Neural crest cell (in vitro differentiated cells): ENCODE data around the gene CFAP77. TPM values are rescaled to one million over a fixed set of nuclear protein-coding genes. Genes with fewer than 3 reads are reported as not detected.

Source experiments
- DNase-seq: peaks from one replicate; pipeline ENCODE4 v3.0.0; 2021; ENCODE audit warnings: low read depth, mixed read lengths, low spot score
- H3K27ac Mint-ChIP-seq: one replicate; pipeline ENCODE4 v1.8.0; 2021; ENCODE audit warnings: mild to moderate bottlenecking, mixed read lengths; ENCODE audit not compliant: unreplicated experiment
- H3K27me3 Mint-ChIP-seq: 2 replicates; pipeline ENCODE4 v1.8.0; 2021; ENCODE audit warnings: low read depth, mild to moderate bottlenecking, mixed read lengths
- H3K36me3 Mint-ChIP-seq: 2 replicates; pipeline ENCODE4 v1.8.0; 2021; ENCODE audit warnings: low read depth, mild to moderate bottlenecking, mixed read lengths
- H3K4me1 Mint-ChIP-seq: 2 replicates; pipeline ENCODE4 v1.8.0; 2021; ENCODE audit warnings: mixed read lengths
- H3K4me3 Mint-ChIP-seq: one replicate; pipeline ENCODE4 v1.8.0; 2021; ENCODE audit warnings: mild to moderate bottlenecking, mixed read lengths
- H3K9me3 Mint-ChIP-seq: 2 replicates; pipeline ENCODE4 v1.8.0; 2021; ENCODE audit warnings: mixed read lengths
- total RNA-seq: library from RNA; stranded (reverse); gene quantifications from 2 replicates; pipeline ENCODE4 v1.2.1, GENCODE V29; 2021
- TF ChIP-seq, protein P1 (sequence below): fragments of 200-600 bp; sonication (generic); conservative IDR thresholded peaks from 2 replicates; pipeline ENCODE4 v1.5.0; 2021; ENCODE audit warnings: antibody characterized with exemption, mild to moderate bottlenecking

CFAP77 gene
- total RNA-seq, 1 donor from 2014 or later: 0.23 TPM

DNA sequence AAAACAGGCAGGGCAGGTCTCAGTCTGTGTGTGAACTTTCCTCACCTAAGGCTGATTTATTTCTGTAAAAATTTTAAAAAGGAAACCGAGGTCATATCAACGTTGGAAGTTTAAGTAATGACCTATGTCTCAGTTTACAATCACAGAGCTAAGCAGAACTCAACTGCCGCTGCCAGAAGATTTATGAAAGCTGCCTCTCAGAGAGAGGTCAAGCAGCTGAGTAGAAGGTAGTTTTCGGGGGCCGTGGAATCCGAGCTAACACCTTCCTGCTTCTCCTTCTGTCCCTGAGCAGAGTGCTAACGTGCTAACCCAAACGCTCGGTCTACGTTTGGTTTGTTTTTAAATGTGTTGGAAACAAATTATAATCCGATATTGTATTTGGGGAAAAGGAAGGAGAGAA lies 14.5 kb upstream of the CFAP77 start:
- DNase-seq: no peak
- no peaks in the 10 kb centered on the region for H3K4me1 Mint-ChIP-seq
- H3K27me3 Mint-ChIP-seq: no peaks in the 10 kb centered on the region
- H3K9me3 Mint-ChIP-seq: no peaks in the 10 kb centered on the region
- H3K27ac Mint-ChIP-seq: no peak overlapping the region
- TF ChIP-seq, protein P1, sequence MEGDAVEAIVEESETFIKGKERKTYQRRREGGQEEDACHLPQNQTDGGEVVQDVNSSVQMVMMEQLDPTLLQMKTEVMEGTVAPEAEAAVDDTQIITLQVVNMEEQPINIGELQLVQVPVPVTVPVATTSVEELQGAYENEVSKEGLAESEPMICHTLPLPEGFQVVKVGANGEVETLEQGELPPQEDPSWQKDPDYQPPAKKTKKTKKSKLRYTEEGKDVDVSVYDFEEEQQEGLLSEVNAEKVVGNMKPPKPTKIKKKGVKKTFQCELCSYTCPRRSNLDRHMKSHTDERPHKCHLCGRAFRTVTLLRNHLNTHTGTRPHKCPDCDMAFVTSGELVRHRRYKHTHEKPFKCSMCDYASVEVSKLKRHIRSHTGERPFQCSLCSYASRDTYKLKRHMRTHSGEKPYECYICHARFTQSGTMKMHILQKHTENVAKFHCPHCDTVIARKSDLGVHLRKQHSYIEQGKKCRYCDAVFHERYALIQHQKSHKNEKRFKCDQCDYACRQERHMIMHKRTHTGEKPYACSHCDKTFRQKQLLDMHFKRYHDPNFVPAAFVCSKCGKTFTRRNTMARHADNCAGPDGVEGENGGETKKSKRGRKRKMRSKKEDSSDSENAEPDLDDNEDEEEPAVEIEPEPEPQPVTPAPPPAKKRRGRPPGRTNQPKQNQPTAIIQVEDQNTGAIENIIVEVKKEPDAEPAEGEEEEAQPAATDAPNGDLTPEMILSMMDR: no peak
- no peak overlapping the region for H3K4me3 Mint-ChIP-seq
- peaks cover 9% of the 10 kb centered on the region for H3K36me3 Mint-ChIP-seq

DNA sequence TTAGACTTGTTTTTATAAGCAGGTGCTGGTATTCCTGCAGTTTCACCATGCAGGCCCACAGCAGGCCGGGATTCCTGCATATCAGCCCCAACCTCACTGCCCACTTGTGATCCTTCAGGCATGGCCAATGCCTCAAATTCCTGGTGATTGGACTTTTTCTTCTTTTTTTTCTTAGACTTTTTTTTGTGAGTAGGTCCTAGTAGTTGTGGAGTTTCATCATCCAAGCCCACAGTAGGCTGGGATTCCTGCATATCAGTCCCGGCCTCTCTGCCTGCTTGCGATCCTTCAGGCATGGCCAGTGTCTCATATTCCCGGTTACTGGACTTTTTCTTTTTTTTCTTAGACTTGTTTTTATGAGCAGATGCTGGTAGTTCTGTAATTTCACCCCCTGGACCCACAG lies 8.2 kb upstream of the CFAP77 start:
- no peaks in the 10 kb centered on the region for H3K9me3 Mint-ChIP-seq
- peaks cover 23% of the 10 kb centered on the region for H3K4me1 Mint-ChIP-seq
- TF ChIP-seq, protein P1: no peak
- no peak for DNase-seq
- H3K36me3 Mint-ChIP-seq: peaks cover 16% of the 10 kb centered on the region
- no peak overlapping the region for H3K4me3 Mint-ChIP-seq
- peaks cover 1% of the 10 kb centered on the region for H3K27me3 Mint-ChIP-seq
- no peak overlapping the region for H3K27ac Mint-ChIP-seq

DNA sequence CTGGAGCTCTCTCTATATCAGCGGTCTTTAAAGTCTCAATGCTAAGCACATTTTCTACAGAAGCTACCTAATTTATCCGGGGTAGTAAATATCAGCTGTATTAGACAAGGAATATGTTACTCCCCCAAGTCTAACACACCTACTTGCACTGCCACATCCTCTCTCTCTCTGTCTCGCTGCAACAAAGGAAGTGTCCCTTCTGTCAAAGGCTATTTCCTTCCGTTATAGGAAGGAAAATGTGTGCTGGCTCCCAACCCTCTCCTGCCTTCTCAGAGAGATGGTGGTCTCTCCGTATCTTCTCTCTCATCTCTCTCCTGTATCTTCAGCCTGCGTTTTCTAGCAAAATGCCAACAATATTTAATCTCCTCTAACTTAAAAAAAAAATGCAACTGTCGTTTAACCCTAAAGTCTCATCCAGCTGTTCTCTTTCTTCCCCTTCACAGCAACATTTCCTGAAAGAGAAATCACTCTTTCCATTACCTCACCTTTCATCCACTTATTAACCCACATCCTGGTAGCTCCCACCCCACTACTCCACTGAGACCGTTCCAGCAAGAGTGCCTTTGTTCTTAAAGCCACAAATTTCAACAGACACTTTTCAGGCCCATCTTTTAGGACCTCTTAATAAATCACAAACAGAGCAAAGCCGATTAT lies 5.7 kb upstream of the CFAP77 start:
- TF ChIP-seq, protein P1: no peak
- Mint-ChIP-seq H3K9me3 (no peaks in the 10 kb centered on the region), H3K4me1 (peaks cover 28% of the 10 kb centered on the region), H3K27ac (peak overlapping the region; percentile 4), H3K4me3 (peak overlapping the region; percentile 47), H3K27me3 (peaks cover 11% of the 10 kb centered on the region), H3K36me3 (peaks cover 12% of the 10 kb centered on the region)
- DNase-seq: no peak

DNA sequence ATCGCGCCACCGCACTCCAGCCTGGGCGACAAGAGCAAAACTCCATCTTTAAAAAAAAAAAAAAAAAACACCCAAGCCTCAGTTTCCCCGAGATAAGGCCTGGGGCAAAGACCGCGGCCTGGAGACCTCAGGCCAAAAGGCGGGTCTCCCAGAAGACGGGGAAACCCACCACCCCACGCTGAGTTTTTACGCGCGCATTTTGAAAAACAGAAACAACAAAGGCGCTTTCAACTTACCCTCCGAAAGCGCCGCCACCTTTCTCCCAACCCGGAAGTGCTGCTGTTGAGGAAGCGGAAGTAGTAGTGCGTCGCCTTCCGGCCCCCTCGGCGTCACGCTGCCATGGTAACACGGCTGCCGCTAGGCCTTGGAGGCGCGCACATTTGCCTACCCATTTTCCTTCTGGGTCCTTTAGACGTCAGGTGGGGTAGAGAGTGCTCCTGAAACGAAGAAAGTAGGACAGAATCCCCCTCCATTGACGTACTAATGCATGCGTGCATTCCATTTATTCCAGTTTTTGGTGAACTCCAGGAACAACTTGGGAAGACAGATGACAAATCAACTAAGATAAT lies 3.4 kb upstream of the CFAP77 start, which contains the start of gene TTF1:
Gene TTF1 (minus strand): TSS at position 287 of the 569 bp plus-strand sequence. CDS start 4,019 bp downstream, outside the sequence.
- H3K4me3 Mint-ChIP-seq: peak within 1 kb of the TSS; percentile 93
- H3K4me1 Mint-ChIP-seq: peaks cover 39% of the 10 kb centered on the region
- peak; percentile 80 for DNase-seq
- H3K36me3 Mint-ChIP-seq: peaks cover 9% of the 10 kb centered on the region
- TF ChIP-seq, protein P1: no peak
- peaks cover 28% of the 10 kb centered on the region for H3K27me3 Mint-ChIP-seq
- peak within 1 kb of the TSS; percentile 95 for H3K27ac Mint-ChIP-seq
- H3K9me3 Mint-ChIP-seq: no peaks in the 10 kb centered on the region

DNA sequence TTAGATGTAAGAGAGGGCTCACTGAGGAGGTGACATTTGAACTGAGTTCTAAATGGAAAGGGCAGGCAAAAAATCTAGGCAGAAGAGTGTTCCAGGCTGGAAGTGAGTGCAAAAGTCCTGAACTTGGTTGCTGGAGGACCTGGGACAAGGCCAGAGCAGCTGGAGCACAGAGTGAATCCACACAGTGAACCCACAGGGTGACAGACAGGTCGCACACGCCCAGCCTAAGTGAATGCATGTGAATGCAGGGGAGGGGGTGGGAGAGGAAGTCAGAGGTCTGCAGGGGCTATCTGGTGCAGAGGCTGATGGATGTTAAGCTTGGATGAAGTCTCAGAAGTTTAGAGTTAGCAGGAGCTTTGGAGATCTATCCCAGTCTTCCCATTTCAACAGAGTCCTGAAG lies 2.8 kb upstream of the CFAP77 start:
- Mint-ChIP-seq H3K27ac (no peak overlapping the region), H3K27me3 (peaks cover 34% of the 10 kb centered on the region), H3K9me3 (no peaks in the 10 kb centered on the region), H3K4me3 (peak overlapping the region; percentile 93), H3K36me3 (peaks cover 4% of the 10 kb centered on the region), H3K4me1 (peaks cover 42% of the 10 kb centered on the region)
- DNase-seq: no peak
- TF ChIP-seq, protein P1: no peak
